HepG2 (cell line): ENCODE measurements around the gene RPS6KB2. TPM values are rescaled to one million over a fixed set of nuclear protein-coding genes. Genes with fewer than 3 reads are reported as not detected.

Experiments
- ATAC-seq: fragments of 200-7000 bp; cut with Tn5 transposase; 3 replicates; pipeline ENCODE4 v1.9.1; 2020; ENCODE audit warnings: mild to moderate bottlenecking, moderate library complexity
- BruUV-seq: library from RNA; stranded (reverse); fragments of 400-500 nt; replicated peaks from 2 replicates; lab custom pipeline; 2021; lab: Mats Ljungman, UMichigan
- CTCF ChIA-PET: fragments of 300-600 bp; formaldehyde crosslinking; extraction: SDS; loops from one replicate; lab custom pipeline; 2021; ENCODE audit warnings: low total read pairs, inconsistent platforms, low intra/inter-chr PET ratio; lab: Yijun Ruan, JAX
- POLR2A ChIA-PET: fragments of 350-600 bp; sonication (Branson Sonifier 250); formaldehyde crosslinking; loops from one replicate; lab custom pipeline; 2020; ENCODE audit warnings: antibody characterized with exemption, inconsistent platforms; lab: Yijun Ruan, JAX
- DNase-seq: peaks from one replicate; pipeline ENCODE4 v3.0.0-alpha.2; 2015; ENCODE audit warnings: low spot score
- FAIRE-seq: peaks from 3 replicates; lab custom pipeline; 2011; peaks lifted over from hg19 to GRCh38; lab: Jason Lieb, UNC
- H2AFZ ChIP-seq: one replicate; pipeline ENCODE4 v1.6.1; 2011; ENCODE audit warnings: low read length, inconsistent platforms
- H3K27ac ChIP-seq: fragments of 300-600 bp; 3 replicates; pipeline ENCODE4 v1.8.0; 2011; ENCODE audit warnings: mixed run types, mild to moderate bottlenecking, mixed read lengths, low read length, inconsistent platforms; ENCODE audit not compliant: insufficient read depth; ENCODE audit errors: extremely low read length
- H3K27me3 ChIP-seq, 2 experiments: fragments of 200-600 bp in 1 of 2; 2 replicates in 1 of 2; 3 replicates in 1 of 2; pipeline versions ENCODE4 v1.6.0 to v1.8.0; 2011; ENCODE audit warnings: low read length in 2 of 2, mild to moderate bottlenecking in 2 of 2, moderate library complexity in 2 of 2, inconsistent platforms in 1 of 2; ENCODE audit not compliant: insufficient read depth in 2 of 2, control insufficient read depth in 1 of 2
- H3K36me3 ChIP-seq, 2 experiments: fragments of 200-600 bp in 1 of 2; replicated peaks in 1 of 2; 2 replicates in 1 of 2; 3 replicates in 1 of 2; pipeline versions ENCODE4 v1.5.1 to v1.8.0; 2011; ENCODE audit warnings: low read length in 2 of 2, inconsistent platforms in 1 of 2; ENCODE audit not compliant: insufficient read depth in 2 of 2, control insufficient read depth in 1 of 2
- H3K4me1 ChIP-seq: 2 replicates; pipeline ENCODE4 v1.5.1; 2012; ENCODE audit warnings: low read length, inconsistent platforms; ENCODE audit not compliant: insufficient read depth
- H3K4me2 ChIP-seq: 2 replicates; pipeline ENCODE4 v1.6.0; 2011; ENCODE audit warnings: low read depth, low read length, inconsistent platforms
- H3K4me3 ChIP-seq, 3 experiments: fragments of 200-600 bp in 1 of 3; sonication (generic), shearing (Covaris generic) in 1 of 3; replicated peaks in 1 of 3; 2 replicates each; pipeline ENCODE4 v1.5.1; 2011 to 2016; ENCODE audit warnings: low read length in 3 of 3, inconsistent platforms in 2 of 3, low read depth in 2 of 3, mild to moderate bottlenecking in 2 of 3, control low read depth in 1 of 3, mixed read lengths in 1 of 3; ENCODE audit not compliant: insufficient read depth in 1 of 3
- H3K79me2 ChIP-seq: one replicate; pipeline ENCODE4 v1.6.1; 2011; ENCODE audit warnings: low read length, inconsistent platforms; ENCODE audit not compliant: insufficient read depth
- H3K9ac ChIP-seq: 2 replicates; pipeline ENCODE4 v1.6.0; 2011; ENCODE audit warnings: mild to moderate bottlenecking, low read depth, low read length, inconsistent platforms; ENCODE audit not compliant: insufficient read depth
- H3K9me3 ChIP-seq: 2 replicates; pipeline ENCODE4 v1.5.1; 2012; ENCODE audit warnings: mild to moderate bottlenecking, low read length
- H4K20me1 ChIP-seq: 2 replicates; pipeline ENCODE4 v1.6.0; 2011; ENCODE audit warnings: inconsistent platforms, mild to moderate bottlenecking, low read length, moderate library complexity; ENCODE audit not compliant: insufficient read depth
- HMG20B ChIP-seq: conservative IDR thresholded peaks from 2 replicates; pipeline ENCODE4 v1.6.1; 2016; ENCODE audit warnings: missing genetic modification reagents, missing compliant biosample characterization
- MAFG ChIP-seq: sonication (generic); formaldehyde crosslinking; IDR thresholded peaks from 2 replicates; pipeline ENCODE4 v1.5.1; 2020; ENCODE audit warnings: mild to moderate bottlenecking, missing genetic modification reagents
- MATR3 ChIP-seq: sonication (generic); formaldehyde crosslinking; IDR thresholded peaks from 2 replicates; pipeline ENCODE4 v1.4.0; 2020; ENCODE audit warnings: missing genetic modification reagents
- MIER2 ChIP-seq: IDR thresholded peaks from 2 replicates; pipeline ENCODE4 v1.6.1; 2016; ENCODE audit warnings: missing biosample characterization, missing genetic modification reagents
- MLLT10 ChIP-seq: sonication (generic); formaldehyde crosslinking; IDR thresholded peaks from 2 replicates; pipeline ENCODE4 v1.4.0; 2020; ENCODE audit warnings: missing genetic modification reagents
- ZNF720 ChIP-seq: sonication (generic); formaldehyde crosslinking; IDR thresholded peaks from 2 replicates; pipeline ENCODE4 v1.4.0; 2020; ENCODE audit warnings: missing genetic modification reagents
- WGBS: methylation state at CpG from one replicate; pipeline ENCODE4 v1.1.6; 2017; ENCODE audit warnings: low lambda C conversion rate; 5-methylcytosine and 5-hydroxymethylcytosine counted together
- in situ Hi-C: cut with HindIII; loops from 2 replicates; pipeline ENCODE4 v1.10.0; 2017; ENCODE audit warnings: low pct_unique_long_range_greater_than_20kb; ENCODE audit not compliant: extremely low pct_ligation_motif_present
- intact Hi-C: fragments of 100-400 bp; cut with micrococcal nuclease; formaldehyde crosslinking; loops from one replicate; pipeline ENCODE4 v1.10.0; 2022; ENCODE audit not compliant: unreplicated experiment
- polyA plus RNA-seq, 8 experiments: library from polyadenylated mRNA; depleted of rRNA in 3 of 8; stranded (reverse) in 7 of 8; unstranded in 1 of 8; fragments of >200 nt; fragmentation: Illumina TruSeq in 4 of 8; extraction: Trizol in 4 of 8; gene quantifications; 2 replicates each; pipeline versions ENCODE4 v1.2.1 to v1.2.3, GENCODE V29; 2011 to 2016; ENCODE audit warnings: low read depth in 4 of 8, missing spikeins in 1 of 8, mixed read lengths in 1 of 8; ENCODE audit not compliant: insufficient read depth in 1 of 8
- total RNA-seq, 5 experiments: library from RNA; depleted of rRNA; stranded (reverse); fragments of >200 nt; fragmentation: Illumina TruSeq; extraction: Trizol; gene quantifications; 2 replicates each; pipeline ENCODE4 v1.2.3, GENCODE V29; 2016; ENCODE audit warnings: low read depth in 1 of 5
- TF ChIP-seq, protein P1 (sequence below): IDR thresholded peaks from 2 replicates; pipeline ENCODE4 v1.6.1; 2016; ENCODE audit warnings: low read depth, missing genetic modification reagents, missing compliant biosample characterization
- TF ChIP-seq, protein P2 (sequence below): sonication (generic); formaldehyde crosslinking; IDR thresholded peaks from 2 replicates; pipeline ENCODE4 v1.5.0; 2020; ENCODE audit warnings: mild to moderate bottlenecking, low read depth, missing genetic modification reagents, borderline replicate concordance
- TF ChIP-seq, protein P3 (sequence below): sonication (generic); formaldehyde crosslinking; IDR thresholded peaks from 2 replicates; pipeline ENCODE4 v1.8.1; 2023; ENCODE audit warnings: mild to moderate bottlenecking, moderate library complexity, missing genetic modification reagents

RPS6KB2 gene
- total and polyA plus RNA-seq, 2 of the 13 experiments (the other 11 are each of a cell fraction or from before 2014, with no cell fraction given): 52.9 to 54.8 TPM

DNA sequence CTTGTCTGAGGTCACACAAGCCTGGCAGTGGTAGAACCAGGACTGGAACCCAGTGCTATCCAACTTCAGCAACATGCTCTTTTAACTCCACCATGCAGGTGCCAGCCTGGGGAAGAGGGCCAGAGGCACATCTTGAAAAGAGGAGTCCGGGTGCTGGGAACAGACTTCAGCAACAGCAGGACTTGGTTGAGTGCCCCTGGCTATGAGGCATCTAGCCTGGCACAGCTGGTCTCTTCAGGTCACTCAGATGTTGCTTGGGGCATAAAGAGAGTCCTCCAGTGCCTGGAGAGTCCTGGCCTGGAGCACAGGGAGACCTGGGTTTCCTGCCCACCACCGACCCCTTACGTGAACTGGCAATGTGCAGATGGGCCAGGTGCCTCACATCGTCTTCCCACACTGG, 49.8 kb upstream of the RPS6KB2 start:
- Histone ChIP-seq H3K4me1 (peaks cover 42% of the 10 kb centered on the region), H3K79me2 (no peaks in the 10 kb centered on the region), H3K9ac (no peak overlapping the region), H2AFZ (no peak overlapping the region), H3K27me3 (peaks cover 3 to 28% of the 10 kb centered on the region in 2 experiments; a peak in 3 of 5 replicates), H4K20me1 (no peaks in the 10 kb centered on the region), H3K9me3 (no peaks in the 10 kb centered on the region), H3K36me3 (no peaks in the 10 kb centered on the region), H3K27ac (no peak overlapping the region), H3K4me2 (no peak overlapping the region), H3K4me3 (no peak overlapping the region)
- 71% methylated on average over 3 of the region's 4 CpGs for WGBS
- no TSS peak for BruUV-seq
- DNase-seq: no peak
- POLR2A ChIA-PET: interaction anchor here (18.5 kb wide), 1 partner anchor 25 kb away, joined by 365 read pairs; the partner anchor contains the start of gene POLD4
- in situ Hi-C loops: no loop called here
- TF ChIP-seq MATR3 (CRISPR knock-in tag) (no peak), MAFG (no peak), HMG20B (no peak), MIER2 (CRISPR knock-in tag) (no peak), ZNF720 (CRISPR knock-in tag) (no peak), MLLT10 (CRISPR knock-in tag) (no peak)
- TF ChIP-seq, protein P1, sequence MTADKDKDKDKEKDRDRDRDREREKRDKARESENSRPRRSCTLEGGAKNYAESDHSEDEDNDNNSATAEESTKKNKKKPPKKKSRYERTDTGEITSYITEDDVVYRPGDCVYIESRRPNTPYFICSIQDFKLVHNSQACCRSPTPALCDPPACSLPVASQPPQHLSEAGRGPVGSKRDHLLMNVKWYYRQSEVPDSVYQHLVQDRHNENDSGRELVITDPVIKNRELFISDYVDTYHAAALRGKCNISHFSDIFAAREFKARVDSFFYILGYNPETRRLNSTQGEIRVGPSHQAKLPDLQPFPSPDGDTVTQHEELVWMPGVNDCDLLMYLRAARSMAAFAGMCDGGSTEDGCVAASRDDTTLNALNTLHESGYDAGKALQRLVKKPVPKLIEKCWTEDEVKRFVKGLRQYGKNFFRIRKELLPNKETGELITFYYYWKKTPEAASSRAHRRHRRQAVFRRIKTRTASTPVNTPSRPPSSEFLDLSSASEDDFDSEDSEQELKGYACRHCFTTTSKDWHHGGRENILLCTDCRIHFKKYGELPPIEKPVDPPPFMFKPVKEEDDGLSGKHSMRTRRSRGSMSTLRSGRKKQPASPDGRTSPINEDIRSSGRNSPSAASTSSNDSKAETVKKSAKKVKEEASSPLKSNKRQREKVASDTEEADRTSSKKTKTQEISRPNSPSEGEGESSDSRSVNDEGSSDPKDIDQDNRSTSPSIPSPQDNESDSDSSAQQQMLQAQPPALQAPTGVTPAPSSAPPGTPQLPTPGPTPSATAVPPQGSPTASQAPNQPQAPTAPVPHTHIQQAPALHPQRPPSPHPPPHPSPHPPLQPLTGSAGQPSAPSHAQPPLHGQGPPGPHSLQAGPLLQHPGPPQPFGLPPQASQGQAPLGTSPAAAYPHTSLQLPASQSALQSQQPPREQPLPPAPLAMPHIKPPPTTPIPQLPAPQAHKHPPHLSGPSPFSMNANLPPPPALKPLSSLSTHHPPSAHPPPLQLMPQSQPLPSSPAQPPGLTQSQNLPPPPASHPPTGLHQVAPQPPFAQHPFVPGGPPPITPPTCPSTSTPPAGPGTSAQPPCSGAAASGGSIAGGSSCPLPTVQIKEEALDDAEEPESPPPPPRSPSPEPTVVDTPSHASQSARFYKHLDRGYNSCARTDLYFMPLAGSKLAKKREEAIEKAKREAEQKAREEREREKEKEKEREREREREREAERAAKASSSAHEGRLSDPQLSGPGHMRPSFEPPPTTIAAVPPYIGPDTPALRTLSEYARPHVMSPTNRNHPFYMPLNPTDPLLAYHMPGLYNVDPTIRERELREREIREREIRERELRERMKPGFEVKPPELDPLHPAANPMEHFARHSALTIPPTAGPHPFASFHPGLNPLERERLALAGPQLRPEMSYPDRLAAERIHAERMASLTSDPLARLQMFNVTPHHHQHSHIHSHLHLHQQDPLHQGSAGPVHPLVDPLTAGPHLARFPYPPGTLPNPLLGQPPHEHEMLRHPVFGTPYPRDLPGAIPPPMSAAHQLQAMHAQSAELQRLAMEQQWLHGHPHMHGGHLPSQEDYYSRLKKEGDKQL (CRISPR knock-in tag): no peak
- TF ChIP-seq, protein P2, sequence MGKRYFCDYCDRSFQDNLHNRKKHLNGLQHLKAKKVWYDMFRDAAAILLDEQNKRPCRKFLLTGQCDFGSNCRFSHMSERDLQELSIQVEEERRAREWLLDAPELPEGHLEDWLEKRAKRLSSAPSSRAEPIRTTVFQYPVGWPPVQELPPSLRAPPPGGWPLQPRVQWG: no peak
- TF ChIP-seq, protein P3, sequence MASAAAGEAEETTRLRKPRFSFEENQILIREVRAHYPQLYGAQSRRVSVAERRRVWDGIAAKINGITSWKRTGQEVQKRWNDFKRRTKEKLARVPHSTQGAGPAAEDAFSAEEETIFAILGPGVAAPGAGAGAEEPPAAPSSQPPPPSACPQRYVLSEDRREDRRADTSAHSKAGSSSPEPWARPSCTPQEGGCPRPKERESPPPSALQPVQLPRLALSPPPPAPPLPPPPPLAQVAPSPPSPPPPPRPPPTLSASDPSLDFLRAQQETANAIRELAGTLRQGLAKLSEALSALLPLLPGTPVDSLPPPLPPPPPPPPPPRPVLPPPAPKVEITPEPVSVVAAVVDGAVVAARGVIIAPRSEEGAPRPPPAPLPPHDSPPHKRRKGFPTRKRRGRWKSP (CRISPR knock-in tag): no peak
- intact Hi-C loops: no loop called here
- no peak for ATAC-seq
- no peak for FAIRE-seq
- CTCF ChIA-PET: no interaction called here
